NCI-H1930 (cell line): ENCODE results near the gene DNAAF9.
A peak's percentile ranks its signal among the peaks of the same experiment; 100 is the strongest.
"Not testable (repeated sequence)": the region's sequence is repeated elsewhere in the genome, so short reads cannot be mapped to it uniquely, and the experiment has no call there.

Source experiments
- DNase-seq, 2 experiments: peaks; one replicate each; lab custom pipeline; 2025; lab: John Stamatoyannopoulos, UW

DNAAF9 gene

DNA sequence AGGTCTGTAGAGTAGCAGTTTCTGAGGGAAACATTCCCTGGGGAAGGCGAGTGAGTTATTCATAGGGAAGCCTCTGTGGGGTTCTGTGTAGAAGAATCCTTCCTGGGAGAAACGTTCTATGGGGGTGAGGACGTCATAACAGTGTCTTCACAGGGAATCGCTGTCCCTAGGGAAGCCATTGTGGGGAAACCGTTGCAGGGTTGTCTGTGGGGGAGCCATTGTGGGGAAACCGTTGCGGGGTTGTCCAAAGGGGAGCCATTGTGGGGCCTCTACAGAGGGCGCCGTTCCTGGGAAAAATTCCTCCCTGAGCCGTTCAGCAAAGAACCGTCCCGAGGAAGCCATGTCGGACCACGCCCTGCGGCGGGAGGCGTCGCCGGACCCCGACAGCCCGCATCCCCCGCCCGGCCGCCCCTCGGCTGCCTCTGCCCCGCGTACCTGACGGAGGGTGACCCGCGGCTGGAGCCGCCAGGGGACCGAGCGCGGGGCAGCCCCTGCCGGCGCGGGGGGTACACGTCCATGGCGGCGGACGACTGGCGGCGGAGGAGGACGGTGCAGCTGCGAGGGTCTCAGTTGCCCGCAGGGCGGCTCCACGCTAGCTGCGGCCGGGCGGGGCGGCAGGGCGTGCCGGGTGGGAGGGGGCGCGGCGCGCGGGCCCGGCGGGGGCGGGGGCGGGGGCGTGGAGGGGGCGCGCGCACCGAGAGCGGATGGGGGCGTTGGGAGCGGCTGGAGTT, at the start of gene DNAAF9:
DNAAF9 (minus strand) TSS at position 630 of the 731 bp plus-strand sequence; CDS start at position 518, 112 bp downstream.
- DNase-seq = peak; percentile 52 to 75

DNA sequence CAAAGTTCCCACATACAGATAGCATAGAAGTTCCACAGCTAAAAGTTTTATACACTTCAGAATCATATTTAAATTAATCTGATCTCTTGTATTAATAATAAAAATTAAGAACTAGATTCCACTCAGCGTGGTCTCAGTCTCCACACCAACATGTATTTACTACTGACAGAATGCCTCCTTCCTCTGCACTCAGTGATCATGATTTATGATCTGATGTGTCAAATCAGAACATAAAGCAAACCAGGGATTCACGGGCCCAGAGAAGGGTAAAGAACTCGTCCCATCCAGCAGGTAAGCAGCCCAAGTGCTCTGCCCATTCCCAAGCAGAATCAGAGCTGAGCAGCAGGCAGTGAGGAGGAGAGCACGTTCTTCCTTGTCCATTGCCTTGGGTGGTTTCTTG, 49.2 kb upstream of the DNAAF9 start:
- no peak for DNase-seq

DNA sequence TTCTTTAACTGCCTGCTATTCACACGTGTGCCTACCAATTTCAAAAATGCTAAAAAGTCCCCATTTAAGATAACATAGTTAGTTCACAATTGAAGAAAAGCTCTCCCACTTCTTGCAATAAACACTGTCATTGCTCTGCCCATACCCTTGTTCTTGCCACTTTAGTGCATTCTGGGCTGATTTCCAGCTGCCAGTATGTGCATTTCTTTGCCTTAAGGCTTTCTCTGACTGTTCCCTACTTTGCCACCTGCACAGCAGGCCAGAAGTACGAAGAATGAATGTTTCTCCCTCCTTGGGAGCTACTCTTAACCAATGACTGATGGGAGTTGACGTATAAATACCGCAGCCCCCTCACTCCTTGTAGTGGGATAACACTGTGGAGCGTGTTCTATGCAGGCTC, 47.4 kb upstream of the DNAAF9 start:
- no peak for DNase-seq

DNA sequence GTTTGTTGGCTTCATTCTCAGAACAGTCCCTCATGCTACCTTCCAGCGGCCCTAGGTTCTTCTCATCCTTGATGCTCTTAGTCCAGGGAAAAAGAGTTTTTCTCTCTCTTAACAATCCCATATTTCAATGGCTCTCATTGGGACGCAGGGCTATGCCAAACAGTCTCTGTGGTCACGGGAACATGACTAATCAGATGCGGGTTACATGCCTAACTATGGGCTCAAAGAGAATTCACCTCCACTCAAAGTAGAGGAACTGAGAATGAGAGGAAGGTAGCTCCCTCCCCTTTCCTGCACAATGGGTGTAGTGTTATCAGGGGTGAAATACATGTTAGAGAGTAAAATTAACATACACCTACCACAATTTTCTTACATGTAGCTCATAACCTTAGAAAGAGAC, 45.2 kb upstream of the DNAAF9 start:
- DNase-seq = no peak

DNA sequence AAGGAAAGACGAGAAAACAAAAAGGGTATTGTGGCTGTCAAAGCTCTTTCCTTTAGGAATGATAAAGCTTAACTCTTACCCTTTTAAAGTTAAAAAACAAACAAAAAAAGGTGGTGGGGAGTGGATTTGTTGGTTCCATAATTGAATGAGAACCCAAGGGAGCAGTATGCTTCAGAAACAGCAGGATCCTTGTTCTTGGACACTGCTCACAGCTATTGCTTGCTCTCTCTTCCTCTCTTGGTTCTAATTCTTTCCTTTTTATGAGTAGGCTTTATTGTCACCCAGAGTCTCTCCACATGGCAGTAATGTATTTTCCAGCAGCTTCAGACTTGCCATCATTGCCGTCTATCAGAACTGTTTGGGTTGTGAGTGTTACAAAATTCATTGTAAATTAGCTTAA, 44.7 kb upstream of the DNAAF9 start:
- no peak for DNase-seq

DNA sequence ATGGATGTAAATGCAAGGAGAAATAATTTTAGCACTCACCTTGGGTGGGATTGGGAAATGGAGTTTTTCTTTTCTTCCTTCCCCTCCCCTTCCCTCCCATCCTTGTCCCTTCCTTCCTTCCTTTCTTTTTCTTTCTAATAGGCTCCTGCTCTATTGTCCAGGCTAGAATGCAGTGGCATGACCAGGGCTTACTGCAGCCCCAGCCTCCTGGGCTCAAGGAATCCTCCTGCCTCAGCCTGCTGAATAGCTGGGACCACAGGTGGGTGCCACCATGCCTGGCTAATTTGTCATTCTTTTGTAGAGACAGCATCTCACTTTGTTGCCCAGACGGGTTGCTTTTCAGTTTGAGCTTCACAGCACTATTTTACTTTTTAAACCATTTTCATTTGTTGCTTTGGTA, 41.9 kb upstream of the DNAAF9 start:
- DNase-seq = no peak

DNA sequence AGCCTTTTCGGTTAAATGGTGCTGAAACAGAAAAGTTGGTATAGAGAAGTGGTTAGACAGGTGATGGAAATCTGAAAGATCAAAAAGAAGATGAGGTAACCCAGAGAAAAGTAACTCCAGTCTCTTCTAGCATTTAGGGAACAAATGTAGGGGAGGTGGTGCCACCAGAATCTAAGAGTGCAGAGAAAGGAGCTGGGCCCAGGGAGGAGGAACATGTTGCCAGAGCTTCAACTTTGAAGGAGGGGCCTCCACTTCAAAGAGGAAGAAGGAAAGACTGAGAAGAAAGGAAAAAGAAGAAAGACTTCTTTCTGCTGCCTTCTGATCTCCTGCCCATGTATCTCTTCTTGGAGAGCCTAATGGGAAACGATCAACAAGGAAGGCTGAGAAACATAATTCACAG, 39.9 kb upstream of the DNAAF9 start:
- DNase-seq = no peak

DNA sequence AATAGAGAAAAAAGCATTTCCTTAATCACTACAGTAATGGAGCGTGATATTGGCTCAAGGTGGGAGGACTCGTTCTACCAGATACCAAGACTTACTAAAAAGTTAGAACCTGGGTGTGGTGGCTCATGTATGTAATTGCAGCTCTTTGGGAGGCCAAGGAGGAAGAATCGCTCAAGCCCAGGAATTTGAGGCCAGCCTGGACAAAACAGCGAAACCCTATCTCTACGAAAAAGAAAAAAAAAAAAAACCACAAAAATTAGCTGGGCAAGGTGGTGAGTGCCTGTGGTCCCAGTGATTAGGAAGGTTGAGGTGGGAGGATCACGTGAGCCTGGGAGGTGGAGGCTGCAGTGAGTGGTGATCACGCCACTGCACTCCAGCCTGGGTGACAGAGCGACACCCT, 39.3 kb upstream of the DNAAF9 start:
- DNase-seq = no peak

DNA sequence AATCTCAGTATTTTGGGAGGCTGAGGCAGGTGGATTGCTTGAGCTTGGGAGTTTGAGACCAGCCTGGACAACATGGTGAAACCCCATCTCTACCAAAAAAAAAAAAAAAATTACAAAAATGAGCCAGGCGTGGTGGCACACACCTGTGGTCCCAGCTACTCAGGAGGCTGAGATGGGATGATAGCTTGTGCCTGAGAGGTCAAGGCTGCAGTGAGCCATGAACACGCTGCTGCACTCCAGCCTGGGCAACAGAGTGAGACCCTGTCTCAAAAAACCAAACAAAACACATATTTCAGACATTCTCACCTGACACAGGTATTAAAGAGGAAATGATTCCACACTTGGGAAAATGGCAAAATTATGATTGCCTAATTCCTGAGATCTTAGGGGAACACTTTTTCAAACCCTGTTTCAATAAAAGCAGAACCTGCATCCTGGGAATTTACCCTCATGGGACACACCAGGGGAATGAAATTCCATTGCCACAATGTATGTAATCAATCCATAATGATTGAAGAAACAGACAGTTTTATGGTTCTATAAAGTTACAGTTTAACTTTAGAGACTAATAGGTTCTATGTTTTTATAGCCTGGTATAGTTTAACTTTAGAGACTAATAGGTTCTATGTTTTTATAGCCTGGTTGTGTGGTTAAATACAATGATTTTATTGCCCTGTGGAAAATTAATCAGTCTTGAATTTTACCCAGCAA, 29.6 kb upstream of the DNAAF9 start:
- DNase-seq = no peak

DNA sequence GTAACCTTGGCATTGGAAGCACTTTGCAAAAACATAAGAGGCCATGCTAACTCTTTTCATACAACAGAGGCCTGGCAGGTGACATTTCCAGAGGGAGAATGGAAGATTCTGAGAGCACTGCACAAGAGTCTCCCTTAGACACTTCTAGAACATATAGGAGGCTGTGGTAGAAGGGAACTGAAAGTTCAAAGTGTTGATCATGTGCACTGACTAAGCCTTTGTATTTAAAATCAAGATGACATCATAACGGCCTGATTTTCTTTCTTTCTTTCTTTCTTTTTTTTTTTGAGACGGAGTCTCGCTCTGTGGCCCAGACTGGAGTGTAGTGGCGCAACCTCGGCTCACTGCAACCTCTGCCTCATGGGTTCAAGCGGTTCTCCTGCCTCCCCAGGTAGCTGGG, 26.8 kb upstream of the DNAAF9 start:
- DNase-seq = no peak

DNA sequence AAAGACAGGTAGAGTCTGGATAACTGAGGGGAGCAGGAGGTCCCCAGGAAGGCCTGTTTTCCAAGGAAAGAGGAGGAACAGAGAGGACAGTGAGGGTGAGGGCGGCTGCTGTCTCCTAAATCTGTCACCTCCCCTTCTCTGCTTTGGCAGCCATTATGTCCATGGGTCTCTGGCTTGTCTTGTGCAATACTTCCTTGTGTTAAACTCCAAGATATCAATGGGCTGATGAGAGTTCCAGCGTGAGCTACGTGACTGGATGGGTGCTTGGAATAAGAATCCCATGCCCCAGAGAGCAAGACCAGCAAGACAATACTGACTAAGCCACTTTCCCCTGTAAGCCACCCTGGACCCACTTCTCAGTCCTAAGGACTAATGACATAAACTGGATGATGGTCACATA, 26.3 kb upstream of the DNAAF9 start:
- DNase-seq = no peak

DNA sequence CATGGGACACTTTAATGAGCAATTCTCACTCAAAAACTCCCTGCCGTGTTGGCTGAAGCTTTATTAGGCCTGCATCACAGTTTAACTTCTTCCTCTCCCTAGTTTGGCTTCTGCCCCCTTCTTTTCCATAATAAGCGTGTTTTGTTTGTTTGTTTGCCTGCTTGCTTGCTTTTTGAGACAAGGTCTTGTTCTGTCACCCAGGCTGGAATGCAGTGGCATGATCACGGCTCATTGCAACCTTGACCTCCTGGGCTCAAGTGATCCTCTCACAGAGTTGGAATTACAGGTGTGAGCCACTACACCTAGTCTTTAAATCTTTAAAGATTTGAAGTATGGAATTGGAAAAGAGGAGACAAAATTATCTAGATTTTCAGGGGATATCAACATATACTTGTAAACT, 25.4 kb upstream of the DNAAF9 start:
- DNase-seq = no peak

DNA sequence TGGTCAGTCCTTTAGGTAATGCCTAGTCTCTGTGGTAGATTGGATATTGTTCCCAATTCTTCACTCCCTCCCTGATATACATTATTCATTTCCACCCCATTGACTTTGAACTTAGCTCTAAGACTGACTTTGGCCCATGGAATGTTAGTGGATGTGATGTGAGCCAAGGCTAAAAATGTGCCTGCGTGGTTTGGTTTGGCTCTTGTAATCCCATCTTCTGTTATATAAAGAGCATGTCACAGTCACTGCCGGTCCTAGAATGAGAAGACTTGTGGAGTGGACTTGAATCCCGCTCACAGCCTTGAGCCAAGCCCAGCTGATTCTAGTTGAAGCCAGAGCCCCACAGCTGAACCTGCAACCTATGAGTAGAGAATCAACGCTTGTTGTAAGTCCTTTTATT, 23.6 kb upstream of the DNAAF9 start:
- no peak for DNase-seq

DNA sequence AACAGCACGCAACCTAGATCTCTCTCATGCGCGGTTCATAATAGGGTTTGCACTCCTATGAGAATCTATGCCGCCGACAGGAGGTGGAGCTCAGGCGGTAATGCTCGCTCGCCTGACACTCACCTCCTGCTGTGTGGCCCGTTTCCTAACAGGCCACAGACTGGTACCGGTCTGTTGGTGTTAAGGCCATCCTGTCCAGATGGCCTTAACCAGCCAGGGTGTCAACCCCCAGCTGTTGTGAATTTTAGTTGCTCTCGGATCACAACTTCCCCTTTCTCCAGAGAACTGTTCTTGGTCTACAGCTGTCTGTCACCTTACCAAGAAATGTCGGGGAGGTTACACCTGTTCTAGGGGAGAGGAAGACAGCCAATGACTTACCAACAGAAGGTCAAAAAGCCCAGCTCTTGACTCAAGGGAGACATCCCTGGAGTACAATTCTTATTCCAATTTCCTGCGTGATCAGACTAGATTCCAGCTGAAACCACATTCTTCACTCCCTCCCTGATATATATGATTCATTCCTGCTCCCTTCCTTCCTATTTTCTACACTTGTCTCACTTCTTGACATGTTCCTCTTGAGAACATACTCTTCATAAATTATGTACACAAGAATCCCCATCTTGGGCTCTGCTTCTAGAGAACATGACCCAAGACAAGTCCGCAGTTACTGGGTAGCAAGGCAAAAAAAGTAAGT, 23.1 kb upstream of the DNAAF9 start:
- DNase-seq = no peak

DNA sequence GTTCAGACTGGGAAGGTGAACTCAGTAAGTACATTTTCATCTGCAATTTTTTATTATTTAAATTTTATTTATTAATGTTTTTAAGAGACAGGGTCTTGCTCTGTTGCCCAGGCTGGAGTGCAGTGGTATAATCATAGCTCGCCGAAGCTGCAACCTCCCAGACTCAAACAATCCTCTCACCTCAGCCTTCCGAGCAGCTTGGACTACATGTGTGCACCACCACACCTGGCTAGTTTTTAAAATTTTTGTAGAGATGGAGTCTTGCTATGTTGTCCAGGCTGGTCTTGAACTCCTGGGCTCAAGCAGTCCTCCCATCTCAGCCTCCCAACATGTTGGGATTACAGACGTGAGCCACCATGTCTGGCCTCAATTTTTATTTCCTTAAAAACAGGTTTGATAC, 19.3 kb upstream of the DNAAF9 start:
- DNase-seq = not testable (repeated sequence)

DNA sequence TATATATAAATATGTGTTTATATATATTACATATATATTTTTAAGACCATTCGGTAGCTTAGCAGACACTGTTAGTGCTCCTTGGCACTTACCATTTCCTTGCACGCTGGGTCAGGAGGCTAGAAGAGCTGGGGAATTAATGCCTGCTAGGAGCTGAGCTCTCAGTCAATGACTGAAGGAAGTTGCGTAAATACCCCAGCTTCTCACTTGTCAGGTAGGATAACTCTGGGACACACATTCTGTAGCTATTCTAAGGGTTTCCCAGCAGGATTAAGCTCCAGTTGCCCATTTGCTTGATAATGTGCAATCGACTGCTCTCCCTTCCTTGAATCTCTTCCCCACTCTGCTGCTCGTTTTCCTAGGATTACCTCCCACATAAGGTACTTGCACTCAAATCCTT, 15.7 kb upstream of the DNAAF9 start:
- DNase-seq = no peak

DNA sequence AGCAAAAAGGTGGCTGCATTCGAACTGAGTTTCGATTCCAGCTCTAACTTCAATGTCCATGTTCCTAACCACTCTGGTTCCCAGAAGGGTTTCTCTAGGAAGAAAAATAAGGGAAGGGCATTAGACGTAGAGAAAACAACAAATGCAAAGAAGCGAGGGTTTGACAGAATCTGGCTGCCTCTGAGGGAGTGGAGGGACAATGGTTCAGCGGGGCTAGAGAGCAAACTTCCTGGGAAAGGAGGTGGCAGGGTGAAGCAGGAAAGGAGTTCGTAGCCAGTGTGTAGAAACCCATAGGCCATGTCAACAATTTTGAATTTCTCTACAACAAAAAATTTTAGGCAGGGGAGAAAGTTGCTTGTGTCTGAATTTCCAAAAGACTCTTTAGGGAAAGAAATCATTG, 14.5 kb upstream of the DNAAF9 start:
- DNase-seq = no peak

DNA sequence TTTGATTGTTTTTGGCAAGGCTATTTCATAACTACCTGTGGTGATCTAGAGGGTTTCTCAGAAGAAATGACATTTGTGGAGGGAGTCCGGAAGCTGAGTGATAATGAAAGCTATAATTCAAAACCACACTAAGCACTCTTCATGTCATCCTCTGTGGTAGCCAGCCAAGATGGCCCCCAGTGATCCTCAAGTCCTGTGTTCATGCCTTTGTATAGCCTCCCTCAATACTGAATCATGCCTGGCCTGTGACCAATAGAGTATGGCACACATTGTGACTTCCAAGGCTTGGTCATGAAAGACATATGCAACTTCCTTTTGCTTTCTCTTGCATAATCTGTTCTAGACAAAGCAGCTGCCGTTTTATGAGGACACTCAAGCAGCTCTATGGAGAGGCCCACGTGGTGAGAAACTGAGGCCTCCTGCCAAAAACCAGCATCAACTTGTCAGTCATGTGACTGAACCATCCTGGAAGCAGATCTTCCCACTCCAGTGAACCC, 12.8 kb upstream of the DNAAF9 start:
- no peak for DNase-seq

DNA sequence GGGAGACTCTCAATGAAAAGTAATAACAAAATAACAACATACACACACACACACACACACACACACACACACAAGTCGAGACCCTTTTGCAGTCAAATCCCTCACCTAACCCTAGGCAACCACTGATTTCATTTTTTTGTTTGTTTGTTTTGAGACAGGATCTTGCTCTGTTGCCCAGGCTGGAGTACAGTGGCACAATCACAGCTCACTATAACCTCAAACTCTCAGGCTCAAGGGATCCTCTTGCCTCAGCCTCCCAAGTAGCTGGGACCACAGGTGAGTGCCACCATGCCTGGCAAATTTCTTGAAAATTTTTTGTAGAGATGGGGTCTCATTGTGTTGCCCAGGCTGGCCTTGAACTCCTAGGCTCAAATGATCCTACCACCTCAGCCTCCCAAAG, 10.7 kb upstream of the DNAAF9 start:
- DNase-seq = not testable (repeated sequence)

DNA sequence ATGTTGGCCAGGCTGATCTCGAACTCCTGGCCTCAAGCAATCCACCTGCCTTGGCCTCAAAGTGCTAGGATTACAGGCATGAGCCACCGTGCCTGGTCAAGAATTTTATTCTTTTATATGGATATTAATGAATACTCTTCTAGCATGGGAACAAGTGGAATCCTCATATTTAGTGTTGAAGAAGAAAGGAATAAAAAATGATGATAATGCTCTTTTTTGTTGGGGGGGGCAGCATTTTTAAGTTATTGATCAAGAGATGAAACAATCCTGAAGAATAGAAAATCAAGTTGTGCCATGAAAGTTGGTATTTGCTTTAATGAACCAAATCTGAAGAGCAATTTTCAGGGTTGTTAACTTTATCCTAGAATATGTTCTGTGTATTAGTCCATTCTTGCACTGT, 6.7 kb upstream of the DNAAF9 start:
- DNase-seq = no peak

DNA sequence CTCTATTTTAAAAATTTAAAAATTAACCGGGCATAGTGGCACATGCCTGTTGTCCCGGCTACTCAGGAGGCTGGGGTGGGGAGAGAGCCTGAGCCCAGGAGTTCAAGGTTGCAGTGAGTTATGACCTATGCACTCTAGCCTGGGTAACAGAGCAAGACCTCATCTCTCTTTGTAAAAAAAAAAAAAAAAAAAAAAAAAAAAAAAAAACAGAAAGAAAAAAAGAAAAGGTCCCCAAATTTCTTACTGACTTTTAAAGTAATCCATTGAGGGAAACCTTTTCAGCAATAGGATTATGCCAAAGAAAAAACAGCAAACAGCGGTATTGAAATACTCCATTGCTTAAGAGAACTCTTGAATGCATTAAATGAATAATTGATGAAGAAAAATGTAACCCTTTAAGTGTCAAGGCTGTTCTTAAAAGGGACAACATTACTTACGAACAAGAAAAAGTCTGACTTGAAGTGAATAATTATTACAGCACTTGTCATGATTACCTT, 6.0 kb upstream of the DNAAF9 start:
- DNase-seq = no peak

DNA sequence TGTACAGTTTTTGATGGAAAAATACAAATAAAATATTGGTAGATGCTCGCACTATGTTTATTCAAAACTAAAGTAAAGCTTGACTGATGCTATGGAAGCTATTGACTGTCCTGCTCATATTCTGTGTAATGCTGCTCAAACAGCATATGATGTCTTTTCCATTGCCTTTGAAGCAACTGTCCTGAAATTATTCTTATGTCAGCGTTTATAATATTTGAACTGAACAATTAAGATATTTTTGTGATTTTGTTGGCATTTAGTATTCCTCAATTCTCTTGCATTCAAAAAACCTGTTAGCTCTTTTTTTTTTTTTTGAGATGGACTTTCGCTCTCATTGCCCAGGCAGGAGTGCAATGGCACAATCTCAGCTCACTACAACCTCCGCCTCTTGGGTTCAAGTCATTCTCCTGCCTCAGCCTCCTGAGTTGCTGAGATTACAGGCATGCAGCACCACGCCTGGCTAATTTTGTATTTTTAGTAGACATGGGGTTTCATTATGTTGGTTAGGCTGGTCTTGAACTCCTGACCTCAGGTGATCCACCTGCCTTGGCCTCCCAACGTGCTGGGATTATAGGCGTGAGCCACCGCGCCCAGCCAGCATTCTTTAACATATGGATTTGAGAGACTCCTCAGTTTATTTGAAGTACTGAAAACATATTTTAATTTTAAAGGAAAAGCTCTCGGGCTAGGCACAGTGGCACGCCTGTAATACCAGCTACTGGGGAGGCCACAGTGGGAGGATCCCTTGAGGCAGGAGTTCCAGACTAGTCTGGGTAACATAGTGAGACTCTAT, 5.3 kb upstream of the DNAAF9 start:
- no peak for DNase-seq
